GM18867 (cell line): Measurements from ENCODE around the gene CCDC112.

Experiments used
- ATAC-seq: cut with Tn5 transposase; IDR thresholded peaks from one replicate; pipeline ENCODE4 v1.9.1; 2021; ENCODE audit warnings: mild to moderate bottlenecking, moderate library complexity; ENCODE audit not compliant: unreplicated experiment

CCDC112 gene, protein sequence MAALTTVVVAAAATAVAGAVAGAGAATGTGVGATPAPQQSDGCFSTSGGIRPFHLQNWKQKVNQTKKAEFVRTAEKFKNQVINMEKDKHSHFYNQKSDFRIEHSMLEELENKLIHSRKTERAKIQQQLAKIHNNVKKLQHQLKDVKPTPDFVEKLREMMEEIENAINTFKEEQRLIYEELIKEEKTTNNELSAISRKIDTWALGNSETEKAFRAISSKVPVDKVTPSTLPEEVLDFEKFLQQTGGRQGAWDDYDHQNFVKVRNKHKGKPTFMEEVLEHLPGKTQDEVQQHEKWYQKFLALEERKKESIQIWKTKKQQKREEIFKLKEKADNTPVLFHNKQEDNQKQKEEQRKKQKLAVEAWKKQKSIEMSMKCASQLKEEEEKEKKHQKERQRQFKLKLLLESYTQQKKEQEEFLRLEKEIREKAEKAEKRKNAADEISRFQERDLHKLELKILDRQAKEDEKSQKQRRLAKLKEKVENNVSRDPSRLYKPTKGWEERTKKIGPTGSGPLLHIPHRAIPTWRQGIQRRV

DNA sequence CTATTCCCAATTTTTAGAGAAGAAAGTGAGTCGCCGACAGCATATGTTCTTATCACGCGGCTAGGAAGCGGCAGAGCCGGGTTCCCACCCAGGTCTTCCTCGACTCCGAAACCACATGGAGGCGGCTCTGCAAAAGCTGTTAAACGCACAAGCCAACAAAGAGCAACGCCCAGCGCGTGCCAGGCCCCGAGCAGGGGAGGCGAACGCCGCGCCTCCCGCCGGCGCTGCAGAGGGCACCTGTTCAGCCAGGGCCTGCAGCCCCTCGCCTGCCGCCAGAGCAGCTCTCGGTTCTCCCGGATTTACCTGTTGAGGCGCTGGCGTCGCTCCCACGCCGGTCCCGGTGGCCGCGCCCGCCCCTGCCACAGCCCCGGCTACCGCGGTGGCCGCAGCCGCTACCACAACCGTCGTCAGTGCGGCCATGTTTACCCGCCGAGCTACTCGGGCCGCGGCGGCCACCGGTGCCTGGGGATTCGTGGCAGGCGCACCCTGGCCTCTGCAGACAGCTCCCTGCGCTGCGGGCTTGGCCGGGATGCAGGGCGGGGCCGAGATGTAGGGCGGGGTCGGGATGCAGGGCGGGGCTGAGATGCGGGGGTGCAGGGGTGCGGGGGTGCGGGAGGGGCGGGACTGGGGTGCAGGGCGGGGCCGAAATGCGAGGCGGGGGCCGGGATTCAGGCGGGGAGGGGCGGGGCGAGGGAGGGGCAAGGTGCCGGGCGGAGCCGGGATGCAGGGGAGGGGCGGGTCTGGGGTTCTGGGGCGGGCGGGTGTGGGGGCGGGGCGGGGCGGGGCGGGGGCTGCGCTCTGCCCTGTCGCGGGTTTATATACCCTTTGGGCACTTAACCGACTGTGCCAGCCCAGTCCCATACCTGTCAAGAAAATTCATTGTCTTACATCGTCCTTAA lies at the start of gene CCDC112:
TSS of gene CCDC112 (minus strand) at position 531 of the 899 bp plus-strand sequence. CDS start at position 420, 111 bp downstream.
- ATAC-seq, result peak; percentile 84

DNA sequence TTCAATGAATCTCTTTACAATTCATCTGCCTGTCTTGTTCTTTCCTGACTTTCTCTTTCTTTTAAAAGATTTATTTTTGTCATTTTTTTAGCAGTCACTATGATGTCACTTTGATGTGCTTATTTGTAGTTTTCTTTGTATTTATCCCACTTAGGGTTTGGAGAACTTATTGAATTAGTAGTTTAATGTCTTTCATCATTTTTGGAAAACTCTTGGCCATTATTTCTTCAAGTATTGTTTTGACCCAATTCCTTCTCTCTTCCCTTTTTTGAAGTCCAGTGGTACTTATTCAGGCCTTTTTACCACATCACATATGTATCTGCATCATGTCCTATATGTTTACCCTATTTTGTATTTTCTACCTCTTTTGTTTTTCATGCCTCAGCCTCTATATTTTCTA lies 48.9 kb upstream of the CCDC112 start:
- ATAC-seq, result no peak

DNA sequence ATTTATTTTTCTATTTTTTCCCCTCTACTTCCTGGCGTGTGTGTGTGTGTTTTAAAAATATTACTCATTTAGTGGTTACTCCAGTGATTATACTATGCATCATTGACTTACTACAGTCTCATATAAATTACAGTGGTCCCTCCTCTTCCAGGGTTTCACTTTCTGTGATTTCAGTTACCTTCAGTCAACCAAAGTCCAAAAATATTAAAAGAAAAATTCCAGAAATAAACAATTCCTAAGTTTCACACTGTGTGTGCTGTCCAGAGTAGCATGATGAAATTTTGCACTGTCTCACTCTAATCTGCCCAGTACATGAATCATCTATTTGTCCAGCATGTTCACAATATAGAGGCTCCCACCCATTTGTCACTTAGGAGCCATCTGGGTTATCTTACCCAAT lies 47.4 kb upstream of the CCDC112 start:
- ATAC-seq, result no peak

DNA sequence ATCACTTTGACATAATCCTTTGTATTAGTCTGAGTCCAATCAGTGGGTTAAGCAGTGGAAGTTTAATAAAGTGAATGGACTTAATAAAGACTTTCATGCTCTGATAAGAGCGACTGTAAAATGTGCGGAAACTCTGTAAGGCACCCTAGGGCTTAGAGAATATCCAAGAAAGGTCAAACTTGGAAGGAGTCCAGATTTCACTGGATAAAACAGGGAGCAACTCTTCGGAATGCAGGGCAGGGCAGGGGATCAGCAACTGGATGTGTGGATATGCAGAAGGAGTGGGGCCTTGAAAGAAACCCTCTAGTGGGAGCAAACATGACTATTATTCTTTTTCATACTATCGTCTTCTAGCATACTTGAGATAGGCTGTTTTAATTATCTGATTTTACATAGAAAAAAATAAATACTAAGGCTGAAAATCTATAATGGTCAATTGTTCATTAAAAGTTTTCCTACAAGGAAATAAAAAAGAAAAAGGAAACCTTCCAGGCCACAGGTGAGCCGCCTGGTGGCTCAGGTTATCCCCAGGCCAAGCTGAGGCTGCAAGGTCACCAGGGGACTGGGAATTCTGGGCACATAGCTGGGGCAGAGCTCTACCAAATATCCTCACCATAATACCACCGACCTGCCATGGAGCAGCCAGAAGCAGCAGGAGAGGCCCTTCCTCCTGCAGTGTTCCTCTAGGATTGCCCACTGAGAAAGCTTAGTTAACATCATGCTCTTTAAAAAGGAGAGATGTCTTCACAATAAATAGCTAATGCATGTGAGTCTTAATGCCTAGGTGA lies 46.3 kb upstream of the CCDC112 start:
- ATAC-seq, result no peak

DNA sequence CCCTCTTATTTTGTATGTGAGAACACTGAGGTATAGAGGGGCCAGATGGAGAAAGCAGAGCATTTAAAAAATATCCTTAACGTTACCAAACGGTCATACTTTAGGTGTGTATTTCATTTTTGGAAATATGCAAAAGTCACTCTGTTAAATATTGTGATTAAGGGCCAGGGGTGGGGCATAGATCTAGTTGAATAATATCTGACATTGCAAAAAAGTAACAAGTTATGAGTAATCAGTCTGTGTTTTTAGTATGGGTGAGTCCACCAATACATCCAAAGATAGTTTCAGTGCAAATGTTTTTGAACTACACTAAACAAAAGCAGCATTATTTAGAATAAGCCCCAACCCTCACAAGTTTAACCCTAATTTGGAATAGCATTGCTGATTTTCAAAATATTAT lies 45.3 kb upstream of the CCDC112 start:
- no peak for ATAC-seq

DNA sequence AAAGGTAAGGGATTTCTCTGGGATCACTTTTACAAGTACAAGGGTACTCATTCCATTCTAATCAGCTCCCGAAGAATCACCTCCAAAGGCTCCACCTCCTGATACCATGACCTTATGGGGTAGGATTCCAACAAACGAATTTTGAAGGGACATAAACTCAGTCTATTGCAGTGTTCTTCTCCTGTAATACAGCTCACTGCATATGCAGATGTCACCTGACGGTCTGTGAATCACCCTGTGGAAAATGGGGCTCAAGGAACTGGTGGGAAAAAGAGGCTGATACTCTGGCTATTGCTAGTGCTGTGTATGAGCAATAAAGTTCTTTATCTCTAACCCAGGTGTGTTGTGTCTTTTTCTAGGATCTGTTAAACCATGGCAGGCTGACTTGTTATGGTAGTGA lies 42.4 kb upstream of the CCDC112 start:
- no peak for ATAC-seq

DNA sequence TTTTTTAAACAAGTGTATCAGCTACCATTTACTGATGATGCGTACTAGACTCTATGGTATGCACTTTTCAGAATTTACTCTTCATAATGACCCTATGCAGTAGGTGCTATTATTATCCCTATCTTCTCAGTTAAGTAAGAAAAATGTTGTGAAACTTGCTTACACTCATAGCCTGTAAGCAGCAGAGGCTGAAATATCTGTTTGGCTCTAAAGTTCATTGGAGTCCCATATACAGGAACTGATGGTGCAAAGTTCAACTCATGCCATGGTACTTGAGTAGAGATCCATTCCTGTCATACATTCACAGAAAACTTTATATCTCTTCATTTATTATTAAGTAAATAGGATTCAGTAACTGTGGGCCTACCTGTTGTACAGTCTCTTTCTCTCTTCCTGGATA lies 41.4 kb upstream of the CCDC112 start:
- ATAC-seq, result no peak

DNA sequence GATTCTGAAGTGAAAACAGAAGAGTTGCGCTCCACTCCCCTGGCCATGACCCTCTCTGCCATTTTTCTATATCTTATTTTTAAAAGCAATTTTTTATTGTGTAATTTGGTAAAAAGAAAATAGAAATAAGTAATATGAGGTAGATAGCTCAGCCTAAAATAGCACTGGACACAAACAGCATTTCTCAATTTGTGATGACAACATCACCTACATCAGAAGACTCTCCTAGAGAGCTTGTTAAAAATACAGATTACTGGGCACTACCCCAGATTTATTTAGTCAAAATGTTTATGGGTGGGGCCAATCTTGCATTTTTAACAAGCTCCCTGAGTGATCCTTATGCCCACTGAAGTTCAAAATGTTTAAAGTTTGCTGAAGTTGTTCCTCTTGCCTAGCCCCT lies 40.5 kb upstream of the CCDC112 start:
- ATAC-seq, result no peak

DNA sequence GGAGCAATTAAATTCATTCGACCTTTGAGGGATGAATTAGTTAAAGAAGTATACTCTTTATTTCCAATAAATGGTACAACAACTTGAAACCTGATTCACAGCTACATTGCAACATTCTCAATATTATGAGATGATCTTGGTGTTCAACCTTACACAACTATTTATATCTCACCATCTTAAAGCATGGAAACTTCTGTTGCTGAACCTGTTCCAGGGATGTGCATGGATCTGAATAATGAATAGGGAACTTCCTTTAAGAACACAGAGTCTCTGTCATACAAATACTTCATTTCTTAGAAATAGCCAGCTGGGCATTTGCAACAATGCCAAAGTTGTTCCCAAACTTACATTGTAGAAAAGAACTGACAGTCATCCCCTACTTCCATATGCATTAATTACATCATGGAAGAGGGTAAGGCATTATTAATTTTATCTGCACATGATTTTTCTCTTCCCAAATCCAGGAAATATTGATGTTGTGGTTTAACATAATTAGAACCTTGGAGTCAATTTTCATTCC lies 39.8 kb upstream of the CCDC112 start:
- no peak for ATAC-seq

DNA sequence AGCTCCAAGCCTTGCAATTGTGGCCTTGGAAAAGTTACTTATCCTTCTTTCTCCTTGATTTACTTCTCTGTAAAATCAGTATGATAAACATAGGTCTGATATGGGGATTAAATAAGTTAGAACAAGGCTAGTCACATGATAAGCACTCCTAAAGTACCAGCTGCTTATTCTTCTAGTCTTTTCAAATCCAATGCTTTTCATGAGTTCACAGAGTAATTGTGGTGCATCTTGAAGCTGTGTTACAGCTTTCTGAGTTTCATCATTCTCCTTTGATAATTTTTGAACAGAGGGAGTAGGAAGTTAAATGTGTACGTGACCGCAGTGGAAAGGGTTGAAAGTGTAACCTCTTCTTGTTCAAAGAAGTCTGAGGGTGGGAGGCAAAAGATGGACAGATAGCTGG lies 38.8 kb upstream of the CCDC112 start:
- ATAC-seq, result no peak

DNA sequence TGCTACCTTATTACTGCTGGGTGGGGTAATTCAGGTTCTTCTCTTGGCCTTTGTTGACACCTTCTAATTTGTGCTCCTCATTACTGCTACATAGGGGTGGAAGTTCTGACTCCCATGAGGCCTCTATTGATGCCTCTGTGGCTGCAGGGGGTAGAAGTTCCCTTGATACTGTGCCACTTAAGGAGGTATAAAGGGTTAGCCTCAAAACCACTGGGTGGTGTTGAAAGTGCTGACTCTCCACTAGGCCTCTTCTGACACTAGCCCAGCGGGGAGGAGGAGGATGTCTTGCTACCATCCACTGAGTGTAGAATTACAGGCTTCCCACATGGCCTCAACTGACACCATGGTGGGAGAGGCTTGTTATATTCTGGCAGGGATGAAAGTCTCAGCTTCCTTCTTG lies 36.7 kb upstream of the CCDC112 start:
- ATAC-seq, result peak; percentile 57

DNA sequence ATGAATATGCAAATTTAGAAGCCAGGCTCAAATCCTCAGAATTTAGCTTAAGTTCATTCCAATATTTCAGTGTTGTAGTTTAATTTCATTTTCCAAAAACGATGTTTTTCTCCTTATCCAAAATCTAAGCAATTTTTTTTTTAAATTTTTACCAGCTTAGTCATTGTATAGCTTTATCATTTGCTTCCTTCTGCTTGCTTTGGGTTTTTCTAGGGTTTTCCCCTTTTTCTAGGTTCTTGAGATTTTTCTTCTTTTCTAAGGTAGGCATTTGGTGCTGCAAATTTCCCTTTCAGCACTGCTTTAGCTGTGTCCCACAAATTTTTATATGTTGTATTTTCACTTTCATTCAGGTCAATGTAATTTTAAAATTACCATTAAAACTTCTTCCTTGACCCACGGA lies 34.4 kb upstream of the CCDC112 start:
- no peak for ATAC-seq

DNA sequence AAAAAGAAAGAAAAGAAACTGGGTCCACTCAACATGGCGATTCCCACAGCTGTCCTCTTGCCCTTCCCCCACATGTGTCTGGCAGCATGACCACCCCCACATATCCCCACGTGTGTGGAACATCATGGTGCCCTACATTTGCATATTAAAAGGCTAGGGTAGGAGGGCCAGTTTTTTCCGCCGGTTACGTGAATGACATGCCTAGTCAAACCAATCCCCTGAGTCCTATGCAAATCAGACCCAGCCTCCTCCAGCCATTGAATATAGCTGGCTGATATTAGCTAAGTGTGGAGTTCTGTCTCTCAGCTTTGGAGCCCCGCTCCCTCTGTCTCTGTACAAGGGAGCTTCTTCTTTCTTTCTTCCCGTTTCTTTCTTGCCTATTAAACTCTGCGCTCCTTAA lies 33.0 kb upstream of the CCDC112 start:
- ATAC-seq, result no peak

DNA sequence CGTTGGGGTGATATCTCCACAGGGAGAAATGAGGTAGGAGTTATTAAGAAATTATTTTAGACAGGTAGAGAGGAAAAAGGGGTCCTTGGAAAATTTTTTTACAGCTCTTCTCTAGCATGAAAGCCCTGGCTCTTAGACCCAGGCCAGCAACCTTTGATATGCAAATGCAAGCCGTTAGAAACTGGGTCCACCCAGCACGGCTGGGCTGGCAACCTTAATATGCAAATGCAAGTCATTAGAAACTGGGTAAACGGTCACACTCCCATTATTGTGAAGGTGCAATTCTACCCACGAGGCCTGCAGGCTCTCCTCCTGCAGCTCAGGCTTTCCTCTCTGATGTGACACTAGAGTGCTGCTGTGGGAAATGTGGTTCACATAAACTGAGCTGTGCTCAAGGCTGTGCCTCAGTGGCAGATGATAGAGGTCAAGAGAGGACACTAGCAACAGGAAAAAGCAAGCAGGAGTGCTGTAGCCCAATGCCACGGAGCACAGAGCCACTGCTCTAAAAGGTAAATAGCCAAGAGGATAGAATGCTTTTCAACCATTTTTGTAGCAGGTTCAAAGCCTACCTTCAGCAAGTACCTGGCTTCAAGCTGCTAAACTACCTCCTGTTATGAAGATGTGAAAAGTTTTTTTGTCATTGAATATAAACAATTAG lies 32.3 kb upstream of the CCDC112 start:
- peak; percentile 81 for ATAC-seq

DNA sequence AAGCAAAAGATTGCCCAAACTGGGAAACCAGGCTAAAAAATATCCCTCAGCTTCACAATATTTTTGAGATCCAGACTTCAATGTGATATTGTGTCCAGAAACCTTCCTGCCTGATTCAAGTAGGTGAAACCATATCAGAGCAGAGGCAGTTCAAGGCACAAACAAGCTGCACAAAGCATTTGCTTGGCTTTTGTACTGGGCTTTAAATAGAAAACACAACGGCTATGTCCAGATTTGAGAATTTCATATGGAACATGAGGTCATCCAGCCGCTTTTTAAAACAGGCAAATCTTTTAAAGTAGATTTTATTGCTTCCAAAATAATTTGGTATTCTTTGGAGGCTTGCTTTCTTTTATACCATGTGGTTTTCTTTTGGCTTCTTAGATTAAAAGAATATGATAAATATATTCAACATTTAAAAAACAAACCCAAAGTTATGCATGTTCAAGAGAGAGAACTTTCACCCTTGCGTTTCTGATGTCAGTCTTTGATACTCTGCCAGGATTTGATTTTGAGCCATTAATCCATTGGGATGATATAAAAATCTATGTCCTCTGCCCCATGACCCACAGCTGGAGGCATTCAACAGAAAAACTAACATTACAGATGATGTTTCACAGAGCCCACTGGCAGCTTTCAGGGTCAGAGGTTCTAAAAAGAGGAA lies 29.0 kb upstream of the CCDC112 start:
- ATAC-seq, result no peak

DNA sequence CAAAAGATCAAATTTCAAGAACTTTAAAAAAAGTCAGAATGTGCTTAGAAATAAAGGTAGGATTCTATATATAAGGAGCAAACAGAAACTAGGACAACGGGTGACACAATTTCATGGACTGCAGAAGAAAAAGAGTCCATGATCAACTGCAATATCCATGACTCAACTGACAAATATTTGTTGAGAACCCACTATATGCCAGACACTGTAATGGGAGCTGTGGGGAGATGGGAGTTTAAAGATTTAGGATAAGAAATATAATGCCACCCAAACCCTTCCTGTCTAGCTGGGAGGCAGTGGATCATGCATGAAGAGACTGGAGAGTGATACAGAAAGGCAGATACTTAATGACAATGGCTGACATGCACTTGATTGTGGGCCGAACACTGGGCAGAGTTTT lies 27.6 kb upstream of the CCDC112 start:
- ATAC-seq, result no peak

DNA sequence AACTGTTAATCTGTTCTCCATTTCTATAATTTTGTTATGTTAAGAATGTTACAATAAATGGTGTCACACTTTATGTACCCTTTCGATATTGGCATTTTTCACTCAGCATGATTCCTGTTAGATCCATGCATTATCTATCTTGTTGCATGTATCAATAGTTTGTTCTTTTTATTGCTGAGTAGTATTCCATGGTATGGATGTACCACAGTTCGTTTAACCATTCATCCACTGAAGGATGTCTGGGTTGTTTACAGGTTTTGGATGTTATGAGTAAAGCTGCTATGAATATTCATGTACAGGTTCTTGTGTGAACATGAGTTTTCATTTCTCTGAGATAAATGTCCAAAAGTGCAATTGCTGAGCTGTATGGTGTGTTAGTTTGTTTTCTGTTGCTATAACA lies 26.3 kb upstream of the CCDC112 start:
- ATAC-seq, result no peak

DNA sequence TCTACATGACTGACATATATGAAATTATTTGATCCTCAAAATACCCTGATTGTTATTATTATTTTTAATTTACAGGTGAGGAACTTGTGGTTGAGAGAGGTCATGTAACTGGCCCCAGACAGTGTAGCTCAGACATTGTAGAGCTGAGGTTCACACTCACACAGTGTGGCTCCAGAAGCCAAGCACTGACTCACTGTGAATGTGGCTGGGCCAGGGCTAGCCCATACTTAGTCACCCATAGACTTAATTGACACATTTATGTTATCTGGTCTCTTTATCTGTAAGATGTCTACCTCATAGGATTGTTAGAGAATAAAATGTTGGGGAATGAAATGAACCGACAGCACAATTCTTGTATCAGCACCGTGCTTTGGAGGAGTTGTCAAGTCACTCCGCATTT lies 24.9 kb upstream of the CCDC112 start:
- no peak for ATAC-seq

DNA sequence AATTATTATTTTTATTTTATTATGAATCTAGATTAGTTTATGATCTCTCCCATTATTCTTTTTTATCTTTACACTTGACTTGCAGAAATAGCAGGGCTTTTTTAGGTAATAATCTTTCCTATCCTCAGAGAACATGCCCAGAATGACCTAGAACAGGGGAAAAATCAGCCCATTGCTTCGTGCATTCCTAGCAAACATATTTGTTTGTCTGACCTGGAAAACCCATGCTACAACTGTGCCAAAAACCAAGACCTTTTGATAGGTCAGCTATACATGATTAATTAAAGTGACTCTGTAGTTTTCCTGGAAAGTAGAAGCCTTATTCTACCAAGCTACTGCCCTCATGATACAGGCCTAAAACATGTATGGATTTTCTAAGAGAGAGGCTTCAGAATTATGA lies 24.1 kb upstream of the CCDC112 start:
- ATAC-seq, result no peak

DNA sequence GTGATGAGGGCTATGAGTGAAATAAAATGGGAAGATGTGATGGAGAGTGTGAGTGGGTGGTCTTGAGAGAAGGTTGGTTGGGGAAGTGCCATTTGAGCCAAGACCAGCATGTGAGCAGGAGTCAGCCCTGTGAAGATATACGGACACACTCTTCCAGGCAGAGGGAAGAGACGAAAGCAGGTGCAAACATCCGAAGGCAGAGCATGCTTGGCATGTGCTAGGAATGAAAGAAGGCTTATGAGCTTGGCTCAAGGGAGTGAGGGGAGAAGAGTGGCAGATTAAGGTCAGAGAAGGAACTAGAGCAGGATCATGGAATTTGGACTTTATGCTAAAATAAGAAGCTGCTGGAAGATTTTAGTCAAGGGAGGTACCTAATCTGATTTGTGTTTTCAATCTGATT lies 23.6 kb upstream of the CCDC112 start:
- ATAC-seq, result no peak
